ENCODE data around the gene ANXA4. TPM values are rescaled to one million over a fixed set of nuclear protein-coding genes. Genes with fewer than 3 reads are reported as not detected.
"Not testable (repeated sequence)": the region's sequence is repeated elsewhere in the genome, so short reads cannot be mapped to it uniquely, and the experiment has no call there.

ANXA4 gene
- total RNA-seq, 1 donor from 2014 or later, result 73.6 TPM

- Histone ChIP-seq H3K36me3 (ENCODE audit: control insufficient read depth, insufficient read depth, low read length) (no peaks in the 10 kb centered on the region), H3K4me3 (ENCODE audit: low read depth, low read length) (no peak overlapping the region), H3K27me3 (ENCODE audit: control insufficient read depth, insufficient read depth, low read length) (no peaks in the 10 kb centered on the region)
- no peak for TF ChIP-seq CTCF (IDR thresholded peaks at IDR 0.05; ENCODE audit: insufficient read depth, low read length, poor library complexity, severe bottlenecking)
- DNase-seq (ENCODE audit: low read depth), result no peak
Observed at GRCh38 chr2:69769272-69769671, 27.3 kb downstream of the ANXA4 start.

- Histone ChIP-seq H3K27me3 (ENCODE audit: control insufficient read depth, insufficient read depth, low read length) (no peaks in the 10 kb centered on the region), H3K4me3 (ENCODE audit: low read depth, low read length) (no peak overlapping the region), H3K36me3 (ENCODE audit: control insufficient read depth, insufficient read depth, low read length) (no peaks in the 10 kb centered on the region)
- DNase-seq (ENCODE audit: low read depth), result peak; percentile 82
- TF ChIP-seq CTCF (IDR thresholded peaks at IDR 0.05; ENCODE audit: insufficient read depth, low read length, poor library complexity, severe bottlenecking), result no peak
Observed at GRCh38 chr2:69770193-69770702, 28.3 kb downstream of the ANXA4 start.

GRCh38 chr2:69770747-69771146, 28.8 kb downstream of the ANXA4 start:
- no peak for DNase-seq (ENCODE audit: low read depth)
- TF ChIP-seq CTCF (IDR thresholded peaks at IDR 0.05; ENCODE audit: insufficient read depth, low read length, poor library complexity, severe bottlenecking), result no peak

GRCh38 chr2:69771461-69771860, 29.5 kb downstream of the ANXA4 start:
- no peaks in the 10 kb centered on the region for H3K27me3 ChIP-seq (ENCODE audit: control insufficient read depth, insufficient read depth, low read length)
- no peaks in the 10 kb centered on the region for H3K36me3 ChIP-seq (ENCODE audit: control insufficient read depth, insufficient read depth, low read length)
- TF ChIP-seq CTCF (IDR thresholded peaks at IDR 0.05; ENCODE audit: insufficient read depth, low read length, poor library complexity, severe bottlenecking), result no peak
- no peak overlapping the region for H3K4me3 ChIP-seq (ENCODE audit: low read depth, low read length)
- no peak for DNase-seq (ENCODE audit: low read depth)

More at GRCh38 chr2:69770747-69771146, 28.8 kb downstream of the ANXA4 start:
- Histone ChIP-seq H3K4me3 (ENCODE audit: low read depth, low read length) (no peak overlapping the region), H3K36me3 (ENCODE audit: control insufficient read depth, insufficient read depth, low read length) (no peaks in the 10 kb centered on the region), H3K27me3 (ENCODE audit: control insufficient read depth, insufficient read depth, low read length) (no peaks in the 10 kb centered on the region)

- no peaks in the 10 kb centered on the region for H3K36me3 ChIP-seq (ENCODE audit: control insufficient read depth, insufficient read depth, low read length)
- DNase-seq (ENCODE audit: low read depth), result no peak
- no peak for TF ChIP-seq CTCF (IDR thresholded peaks at IDR 0.05; ENCODE audit: insufficient read depth, low read length, poor library complexity, severe bottlenecking)
- no peak overlapping the region for H3K4me3 ChIP-seq (ENCODE audit: low read depth, low read length)
- H3K27me3 ChIP-seq (ENCODE audit: control insufficient read depth, insufficient read depth, low read length), result no peaks in the 10 kb centered on the region
Observed at GRCh38 chr2:69773206-69773605, 31.3 kb downstream of the ANXA4 start.

GRCh38 chr2:69774258-69774983, 32.5 kb downstream of the ANXA4 start:
- not testable (repeated sequence) for H3K4me3 ChIP-seq (ENCODE audit: low read depth, low read length); H3K27me3 ChIP-seq (ENCODE audit: control insufficient read depth, insufficient read depth, low read length); DNase-seq (ENCODE audit: low read depth); H3K36me3 ChIP-seq (ENCODE audit: control insufficient read depth, insufficient read depth, low read length)

Data from kidney epithelial cell (primary cell).